Keratinocyte (primary cell): ENCODE measurements around the gene RAD9A. TPM values are rescaled to one million over a fixed set of nuclear protein-coding genes. Genes with fewer than 3 reads are reported as not detected.

Experiments used
- DNase-seq: peaks from one replicate; pipeline ENCODE4 v3.0.0-alpha.2; 2011; ENCODE audit warnings: low read depth, missing footprints, low spot score
- FAIRE-seq: peaks from 2 replicates; lab custom pipeline; 2011; peaks lifted over from hg19 to GRCh38; lab: Jason Lieb, UNC
- H2AFZ ChIP-seq: 2 replicates; pipeline ENCODE4 v1.6.0; 2012; ENCODE audit warnings: low read length, control low read depth, inconsistent platforms; ENCODE audit not compliant: control insufficient read depth
- H3K27ac ChIP-seq: 2 replicates; pipeline ENCODE4 v1.5.1; 2011; ENCODE audit warnings: low read length; ENCODE audit not compliant: control insufficient read depth, insufficient read depth
- H3K27me3 ChIP-seq: 3 replicates; pipeline ENCODE4 v1.6.0; 2011; ENCODE audit warnings: low read length; ENCODE audit not compliant: control insufficient read depth, insufficient read depth; ENCODE audit errors: extremely low read depth
- H3K36me3 ChIP-seq, 2 experiments: 2 replicates in 1 of 2; 3 replicates in 1 of 2; pipeline ENCODE4 v1.5.1; 2011; ENCODE audit warnings: low read length in 2 of 2, mild to moderate bottlenecking in 1 of 2; ENCODE audit not compliant: control insufficient read depth in 2 of 2, insufficient read depth in 2 of 2; ENCODE audit errors: extremely low read depth in 1 of 2
- H3K4me1 ChIP-seq: 3 replicates; pipeline ENCODE4 v1.5.1; 2011; ENCODE audit warnings: low read length; ENCODE audit not compliant: control insufficient read depth, insufficient read depth; ENCODE audit errors: extremely low read depth
- H3K4me2 ChIP-seq: 3 replicates; pipeline ENCODE4 v1.6.0; 2011; ENCODE audit warnings: low read depth, low read length; ENCODE audit not compliant: control insufficient read depth, insufficient read depth; ENCODE audit errors: extremely low read depth
- H3K4me3 ChIP-seq, 3 experiments: fragments of 200-600 bp in 1 of 3; sonication (generic) in 1 of 3; 2 replicates in 2 of 3; 3 replicates in 1 of 3; pipeline ENCODE4 v1.5.1; 2011 to 2016; ENCODE audit warnings: low read length in 3 of 3, mild to moderate bottlenecking in 3 of 3, control low read depth in 2 of 3, inconsistent platforms in 1 of 3, low read depth in 1 of 3, mixed read lengths in 1 of 3, mixed run types in 1 of 3, moderate library complexity in 1 of 3; ENCODE audit not compliant: control insufficient read depth in 2 of 3, insufficient read depth in 2 of 3; ENCODE audit errors: extremely low read depth in 1 of 3
- H3K79me2 ChIP-seq: 2 replicates; pipeline ENCODE4 v1.6.0; 2012; ENCODE audit warnings: low read length; ENCODE audit not compliant: control insufficient read depth, insufficient read depth
- H3K9ac ChIP-seq: 3 replicates; pipeline ENCODE4 v1.6.0; 2011; ENCODE audit warnings: low read length; ENCODE audit not compliant: control insufficient read depth, insufficient read depth; ENCODE audit errors: extremely low read depth
- H3K9me1 ChIP-seq: 3 replicates; pipeline ENCODE4 v1.6.0; 2011; ENCODE audit warnings: low read length; ENCODE audit not compliant: control insufficient read depth, insufficient read depth; ENCODE audit errors: extremely low read depth
- H3K9me3 ChIP-seq: 2 replicates; pipeline ENCODE4 v1.5.1; 2012; ENCODE audit warnings: low read depth, low read length; ENCODE audit not compliant: control insufficient read depth
- H4K20me1 ChIP-seq: 3 replicates; pipeline ENCODE4 v1.6.0; 2011; ENCODE audit warnings: low read length; ENCODE audit not compliant: control insufficient read depth, insufficient read depth; ENCODE audit errors: extremely low read depth
- CTCF ChIP-seq, 3 experiments: IDR thresholded peaks in 1 of 3; conservative IDR thresholded peaks in 1 of 3; optimal IDR thresholded peaks in 1 of 3; 2 replicates in 2 of 3; 3 replicates in 1 of 3; pipeline versions ENCODE3 to v1.5.1; 2011; ENCODE audit warnings: low read length in 3 of 3, mild to moderate bottlenecking in 3 of 3, moderate library complexity in 2 of 3, control low read depth in 1 of 3, inconsistent platforms in 1 of 3; ENCODE audit not compliant: insufficient read depth in 2 of 3; ENCODE audit errors: extremely low read depth in 1 of 3
- EZH2 ChIP-seq: IDR thresholded peaks from one replicate; pipeline ENCODE4 v1.6.1; 2012; ENCODE audit warnings: inconsistent platforms, mild to moderate bottlenecking, low read length, moderate library complexity
- dilution Hi-C: fragments of 300-500 bp; cut with MboI; formaldehyde crosslinking; loops from one replicate; pipeline ENCODE4 v1.7.0; 2020; ENCODE audit warnings: low sequenced_read_pairs; ENCODE audit not compliant: extremely low pct_ligation_motif_present
- polyA plus RNA-seq, 5 experiments: library from polyadenylated mRNA; depleted of rRNA in 3 of 5; stranded (reverse) in 3 of 5; stranded (forward) in 1 of 5; unstranded in 1 of 5; fragments of >200 nt; gene quantifications; 1 replicate in 1 of 5; 2 replicates in 3 of 5; 3 replicates in 1 of 5; pipeline versions ENCODE4 v1.2.1 to v1.2.3, GENCODE V29; 2011 to 2012; ENCODE audit warnings: missing spikeins in 2 of 5, low read depth in 1 of 5, low replicate concordance in 1 of 5

Gene RAD9A
- polyA plus RNA-seq, 1 donor (not counting 4 experiments of a cell fraction or from before 2014, with no cell fraction given), result 5.7 TPM

- Histone ChIP-seq H3K9me3 (no peaks in the 10 kb centered on the region), H3K9ac (no peak overlapping the region), H3K36me3 (peaks cover 23 to 36% of the 10 kb centered on the region in 2 experiments), H2AFZ (no peak overlapping the region), H3K4me2 (no peak overlapping the region), H3K4me1 (peaks cover 11% of the 10 kb centered on the region), H3K27ac (no peak overlapping the region), H3K9me1 (no peaks in the 10 kb centered on the region), H3K4me3 (no peak overlapping the region), H3K27me3 (no peaks in the 10 kb centered on the region), H3K79me2 (peaks cover 22% of the 10 kb centered on the region), H4K20me1 (no peaks in the 10 kb centered on the region)
- no peak for FAIRE-seq
- dilution Hi-C loops, result no loop called here
- TF ChIP-seq EZH2 (no peak), CTCF (optimal IDR thresholded peaks at IDR 0.05 in 1 of 3, IDR thresholded peaks at IDR 0.05 in 1 of 3, conservative IDR thresholded peaks at IDR 0.05 in 1 of 3; ENCODE audit: extremely low read depth in 1 of 3, insufficient read depth in 2 of 3, low read length in 3 of 3) (no peak)
- no peak for DNase-seq
These were observed 5.0 kb downstream of the RAD9A start for GRCh38 chr11:67396587-67397389.

GRCh38 chr11:67397536-67397935 is 5.8 kb downstream of the RAD9A start:
- no peaks in the 10 kb centered on the region for H3K9me3 ChIP-seq
- H3K4me1 ChIP-seq, result peaks cover 15% of the 10 kb centered on the region
- no peak overlapping the region for H3K4me3 ChIP-seq
- no peaks in the 10 kb centered on the region for H3K27me3 ChIP-seq
- H3K27ac ChIP-seq, result no peak overlapping the region
- DNase-seq (no peak), FAIRE-seq (no peak)
- TF ChIP-seq CTCF (optimal IDR thresholded peaks at IDR 0.05 in 1 of 3, IDR thresholded peaks at IDR 0.05 in 1 of 3, conservative IDR thresholded peaks at IDR 0.05 in 1 of 3; ENCODE audit: extremely low read depth in 1 of 3, insufficient read depth in 2 of 3, low read length in 3 of 3), result no peak
- TF ChIP-seq EZH2, result no peak
- no peaks in the 10 kb centered on the region for H3K9me1 ChIP-seq
- dilution Hi-C loops, result no loop called here
- H4K20me1 ChIP-seq, result no peaks in the 10 kb centered on the region
- H3K79me2 ChIP-seq, result peaks cover 21% of the 10 kb centered on the region
- H2AFZ ChIP-seq, result no peak overlapping the region
- no peak overlapping the region for H3K9ac ChIP-seq
- peaks cover 23 to 36% of the 10 kb centered on the region in 2 experiments for H3K36me3 ChIP-seq
- no peak overlapping the region for H3K4me2 ChIP-seq
